ENCODE results near the gene LSM14A.

DNA sequence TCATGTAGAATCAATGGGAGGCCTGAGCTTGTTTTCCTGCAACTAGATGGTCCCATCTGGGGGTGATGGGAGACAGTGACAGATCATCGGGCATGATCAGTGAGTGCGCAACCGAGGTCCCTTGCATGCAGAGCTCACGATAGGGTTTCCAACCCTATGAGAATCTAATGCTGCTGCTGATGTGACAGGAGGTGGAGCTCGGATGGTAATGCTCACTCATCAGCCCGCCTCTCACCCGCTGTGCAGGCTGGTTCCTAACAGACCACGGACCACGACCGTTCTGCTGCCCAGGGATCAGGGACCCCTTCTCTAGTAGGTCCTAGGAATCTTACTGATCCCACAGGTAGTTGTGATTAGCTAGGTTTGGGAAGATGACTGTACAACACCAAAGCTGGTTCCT is 58.5 kb downstream of the LSM14A start:
- TF ChIP-seq EZH2phosphoT487 (conservative IDR thresholded peaks at IDR 0.05; ENCODE audit: low read length) (no peak), CTCF (IDR thresholded peaks at IDR 0.05; ENCODE audit: insufficient read depth, low read length, poor library complexity, severe bottlenecking) (no peak)

All from SU-DHL-6 (cell line).